Endometrial microvascular endothelial cells (primary cell): ENCODE results near the gene DNMT3A. TPM values are rescaled to one million over a fixed set of nuclear protein-coding genes. Genes with fewer than 3 reads are reported as not detected.
"Not testable (repeated sequence)": the region's sequence is repeated elsewhere in the genome, so short reads cannot be mapped to it uniquely, and the experiment has no call there.

Experiments
- in situ Hi-C: cut with HindIII; loops from 2 replicates; pipeline ENCODE4 v1.10.0; 2017; ENCODE audit warnings: low sequenced_read_pairs, low pct_unique_long_range_greater_than_20kb; ENCODE audit errors: inconsistent ontology term
- total RNA-seq: library from RNA; depleted of rRNA; stranded (reverse); fragments of >200 nt; gene quantifications from one replicate; pipeline ENCODE4 v1.2.3, GENCODE V29; 2015; ENCODE audit errors: inconsistent ontology term

DNMT3A gene
- total RNA-seq, 1 donor from 2014 or later, result 9.2 TPM

DNA sequence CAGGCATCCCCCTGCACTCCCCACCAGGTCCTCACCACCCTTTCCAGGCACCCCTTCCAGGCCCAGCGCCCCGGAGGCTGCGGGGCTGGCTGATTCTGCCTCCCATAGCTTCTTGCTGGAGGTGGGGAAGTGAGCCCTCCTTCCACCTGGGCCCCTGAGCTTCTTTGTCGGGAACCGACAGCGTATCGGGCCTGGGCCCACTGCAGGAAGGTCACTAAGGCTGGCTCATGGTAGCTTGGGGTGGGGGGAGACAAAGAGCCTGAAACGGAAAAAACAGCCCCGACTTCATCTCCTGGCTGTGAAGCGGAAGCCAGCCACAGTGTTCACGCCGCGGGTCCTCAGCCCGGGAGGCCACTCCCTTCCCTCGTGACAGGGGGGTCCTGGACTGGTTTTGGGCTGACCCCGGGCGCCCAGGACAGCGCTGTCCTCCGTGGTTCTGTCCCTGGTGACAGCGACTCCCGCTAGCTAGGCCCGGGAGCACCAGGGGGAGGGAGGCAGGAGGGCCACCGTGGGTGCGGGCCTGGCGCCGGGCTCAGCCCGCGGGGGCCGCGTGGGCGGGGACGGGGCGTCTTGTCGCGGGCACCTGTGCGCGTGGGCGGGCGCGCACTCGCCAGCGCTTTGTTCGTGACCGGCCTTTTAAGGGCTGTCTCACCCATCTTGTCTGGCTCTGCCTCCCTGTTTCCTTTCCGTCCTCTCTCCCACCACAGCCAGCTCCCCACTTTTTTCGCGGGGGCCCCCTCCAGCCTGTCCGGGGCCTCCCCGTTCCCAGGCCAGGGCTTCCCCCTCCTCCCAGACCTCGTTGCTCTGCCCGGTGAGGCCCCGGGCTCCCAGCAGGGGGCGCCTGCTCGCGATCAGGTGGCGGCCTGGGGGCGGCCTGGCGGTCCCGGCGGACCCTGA is 64.9 kb downstream of the DNMT3A start:
- in situ Hi-C loops, result no loop called here

DNA sequence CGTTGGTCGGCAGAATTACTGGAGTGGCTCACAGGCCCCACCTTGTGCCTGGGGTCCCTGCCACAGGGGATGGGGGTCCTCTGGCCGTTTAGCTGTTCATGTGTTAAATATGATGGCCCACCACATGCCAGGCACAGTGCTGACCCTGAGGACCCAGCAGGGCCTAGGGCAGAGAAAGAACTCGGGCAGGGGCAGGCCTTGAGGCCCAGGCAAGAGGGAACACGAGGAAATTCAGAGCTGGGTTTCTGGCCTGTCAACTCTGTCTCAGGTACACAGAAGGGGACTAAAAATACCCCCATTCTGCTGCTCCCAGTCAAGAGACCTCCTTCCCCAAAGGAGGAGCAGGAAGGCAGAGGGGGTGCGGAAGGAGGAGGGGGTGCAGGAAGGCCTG is 66.2 kb downstream of the DNMT3A start:
- in situ Hi-C loops, result no loop called here

DNA sequence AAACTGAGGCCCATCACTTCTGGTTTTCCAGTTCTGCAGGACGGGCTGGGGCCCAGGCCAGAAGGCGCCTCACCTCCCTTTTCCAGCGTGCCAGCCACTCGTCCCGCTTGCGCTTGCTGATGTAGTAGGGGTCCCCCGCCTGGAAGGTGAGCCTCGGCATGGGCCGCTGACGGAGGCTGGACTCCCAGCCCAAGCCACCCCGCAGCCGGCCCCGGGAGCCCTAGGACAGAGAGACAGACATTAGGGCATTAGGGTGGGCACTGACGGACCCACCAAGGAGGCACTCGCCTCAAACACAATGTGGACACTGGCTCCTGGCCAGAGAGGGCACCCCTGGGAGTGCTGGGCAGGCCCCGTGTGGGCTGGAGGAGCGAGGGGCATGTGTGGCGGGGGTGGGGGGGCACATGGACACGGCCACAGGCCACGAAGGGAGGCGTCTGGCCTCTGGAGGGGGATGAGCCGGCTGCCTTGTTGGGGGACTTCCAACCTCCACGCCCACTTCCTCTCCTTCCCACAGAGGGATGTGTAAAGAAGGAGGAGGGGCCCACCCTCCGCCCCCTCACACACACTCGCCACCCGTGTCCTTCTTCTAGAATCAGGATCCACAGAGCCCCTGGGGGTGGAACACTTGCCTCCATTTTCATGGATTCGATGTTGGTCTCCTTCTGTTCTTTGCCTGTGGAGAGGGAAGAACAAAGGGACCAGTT is 66.7 kb downstream of the DNMT3A start:
- in situ Hi-C loops, result no loop called here

- in situ Hi-C loops, result no loop called here
Measured at GRCh38 chr2:25273985-25274535, 67.7 kb downstream of the DNMT3A start.

DNA sequence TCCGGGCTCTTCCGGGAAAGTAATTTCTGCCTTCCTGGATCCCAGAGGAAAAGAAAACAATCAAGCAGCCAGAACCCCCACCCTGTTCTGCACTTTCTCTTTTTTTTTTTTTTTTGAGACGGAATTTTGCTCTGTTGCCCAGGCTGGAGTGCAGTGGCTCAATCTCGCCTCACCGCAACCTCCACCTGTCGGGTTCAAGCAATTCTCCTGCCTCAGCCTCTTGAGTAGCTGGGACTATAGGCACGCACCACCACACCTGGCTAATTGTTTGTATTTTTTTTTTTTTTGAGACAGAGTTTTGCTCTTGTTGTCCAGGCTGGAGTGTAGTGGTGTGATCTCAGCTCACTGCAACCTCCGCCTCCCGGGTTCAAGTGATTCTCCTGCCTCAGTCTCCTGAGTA is 69.0 kb downstream of the DNMT3A start:
- in situ Hi-C loops, result not testable (repeated sequence)

DNA sequence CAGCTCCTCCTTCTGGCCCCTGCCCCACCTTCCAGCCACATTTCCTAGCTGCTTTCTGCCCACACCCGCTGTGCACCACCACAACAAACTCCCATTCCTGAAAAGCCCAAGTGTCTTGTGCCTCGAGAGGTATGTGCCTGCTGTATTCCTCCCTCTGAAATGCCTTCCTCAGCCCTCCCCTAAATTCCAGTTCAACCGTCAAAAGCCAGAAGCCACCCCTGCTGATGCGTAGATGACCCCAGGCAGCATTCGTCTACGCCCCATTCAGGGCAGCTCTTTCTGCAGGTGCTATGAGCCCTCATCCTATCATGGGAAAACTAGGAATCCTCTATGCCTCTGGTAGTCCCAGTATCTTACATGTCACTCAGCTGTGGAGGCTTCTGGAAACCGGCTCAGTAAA is 71.7 kb downstream of the DNMT3A start:
- in situ Hi-C loops, result no loop called here

DNA sequence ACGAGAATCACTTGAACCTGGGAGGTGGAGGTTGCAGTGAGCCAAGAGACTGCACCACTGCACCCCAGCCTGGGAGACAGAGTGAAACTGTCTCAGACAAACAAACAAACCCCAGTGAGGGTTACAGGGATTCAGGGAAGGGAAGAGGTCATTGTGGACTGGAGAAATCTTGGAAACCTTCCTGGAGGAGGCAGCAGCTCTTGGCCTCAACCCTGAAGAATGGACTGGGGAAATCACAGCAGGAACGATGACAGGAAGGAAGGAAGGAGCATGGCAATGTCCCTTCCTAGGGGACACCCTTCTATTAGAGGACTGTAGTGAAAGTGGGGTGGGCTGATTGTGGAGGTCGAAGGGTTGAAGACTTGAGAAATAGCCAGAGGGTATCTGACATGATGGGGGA is 72.5 kb downstream of the DNMT3A start:
- in situ Hi-C loops, result no loop called here

DNA sequence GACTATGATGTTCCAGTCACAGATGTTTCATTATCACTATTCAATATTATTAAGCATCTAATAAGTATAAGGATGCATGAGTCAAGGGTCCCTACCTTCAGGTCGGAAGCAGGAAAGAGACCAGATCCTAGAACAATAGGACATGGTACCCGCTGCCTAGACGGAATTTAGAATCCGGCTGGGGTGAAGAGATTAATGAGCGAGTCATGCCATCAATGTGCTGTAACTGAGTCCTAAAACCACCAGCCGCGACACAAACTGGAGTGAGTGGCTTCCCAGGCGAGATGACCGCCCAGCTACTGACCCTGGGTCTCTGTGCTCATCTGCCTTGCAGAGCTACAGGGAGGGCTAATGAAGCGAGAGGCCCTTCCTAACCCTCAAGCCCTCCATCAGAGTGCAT is 73.6 kb downstream of the DNMT3A start:
- in situ Hi-C loops, result no loop called here

- in situ Hi-C loops, result no loop called here
Measured at GRCh38 chr2:25266399-25266798, 75.3 kb downstream of the DNMT3A start.

DNA sequence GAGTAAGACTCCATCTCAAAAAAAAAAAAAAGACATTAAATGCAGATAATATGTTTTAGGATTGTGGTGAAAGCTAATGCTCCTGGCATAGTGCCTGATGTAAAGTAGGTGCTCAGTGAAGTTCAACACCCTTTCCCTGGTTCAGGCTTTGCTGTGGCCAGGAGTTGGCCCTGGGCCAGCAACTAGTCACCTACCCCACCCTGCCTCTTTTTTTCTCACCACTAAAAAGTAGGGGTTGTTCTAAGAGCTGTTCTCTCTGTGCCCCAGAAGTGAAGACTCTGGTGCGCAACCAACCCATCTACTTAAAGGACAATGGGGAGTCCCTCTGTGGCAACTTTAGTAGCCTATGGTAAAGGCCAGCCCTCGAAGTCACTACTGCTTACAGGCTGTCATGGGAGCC is 75.9 kb downstream of the DNMT3A start:
- in situ Hi-C loops, result no loop called here

DNA sequence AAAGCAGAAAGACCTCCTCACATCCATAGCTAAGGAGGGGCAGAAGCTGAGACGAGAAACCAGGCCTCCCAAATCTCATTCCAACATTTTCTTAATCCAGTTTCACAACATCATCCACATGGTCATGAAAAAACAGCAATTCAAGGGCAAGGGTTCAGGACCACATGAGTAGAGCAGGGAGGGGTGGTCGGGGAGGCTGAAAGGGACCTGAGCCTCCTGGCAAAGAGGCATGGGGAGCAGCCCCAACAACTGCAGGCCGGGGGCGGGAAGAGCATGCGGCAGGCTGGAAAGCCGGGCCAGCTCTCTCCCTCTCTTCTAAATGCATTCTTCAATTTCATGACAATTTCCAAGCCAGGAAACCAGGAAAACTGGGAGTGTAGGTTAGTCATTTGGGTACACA is 76.7 kb downstream of the DNMT3A start:
- in situ Hi-C loops, result no loop called here

DNA sequence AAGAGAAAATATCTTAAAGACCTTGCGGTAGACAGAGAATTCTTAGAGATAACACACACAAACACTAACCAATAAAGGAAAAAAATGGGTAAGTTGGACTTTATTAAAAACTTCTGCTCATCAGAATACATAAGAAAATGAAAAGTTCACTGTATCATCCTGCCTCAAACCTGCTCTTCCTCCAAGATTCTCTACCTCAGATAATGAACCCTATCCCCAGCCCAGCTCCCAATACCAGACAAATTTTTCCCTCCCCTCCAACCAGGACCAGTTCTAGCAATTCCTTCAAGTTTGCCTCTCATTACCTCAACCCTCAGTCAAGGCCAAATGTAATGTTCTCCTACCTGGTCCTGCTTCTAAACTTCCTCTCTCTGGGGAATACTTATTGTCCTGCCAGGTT is 79.4 kb downstream of the DNMT3A start:
- in situ Hi-C loops, result no loop called here

DNA sequence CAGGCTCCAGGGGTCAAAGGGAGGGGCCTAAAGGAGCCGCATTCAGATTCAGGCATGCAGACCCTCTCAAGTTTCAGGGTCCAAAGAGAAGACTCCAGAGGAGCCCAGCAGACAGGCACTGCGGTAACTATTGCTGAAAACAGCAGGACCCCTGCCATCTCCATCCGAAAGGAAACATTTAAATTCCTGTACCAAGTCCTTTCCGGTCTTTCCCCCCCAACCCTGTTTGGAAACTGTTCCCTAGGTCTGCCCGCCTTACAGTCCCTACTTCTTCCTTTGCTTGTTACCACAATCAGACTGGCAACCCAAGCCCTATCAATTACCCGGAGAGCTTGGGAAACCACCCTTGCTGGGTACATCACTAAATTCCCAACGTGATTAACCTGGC is 82.0 kb downstream of the DNMT3A start:
- in situ Hi-C loops, result no loop called here

- in situ Hi-C loops, result no loop called here
Measured at GRCh38 chr2:25258847-25259736, 82.6 kb downstream of the DNMT3A start.

DNA sequence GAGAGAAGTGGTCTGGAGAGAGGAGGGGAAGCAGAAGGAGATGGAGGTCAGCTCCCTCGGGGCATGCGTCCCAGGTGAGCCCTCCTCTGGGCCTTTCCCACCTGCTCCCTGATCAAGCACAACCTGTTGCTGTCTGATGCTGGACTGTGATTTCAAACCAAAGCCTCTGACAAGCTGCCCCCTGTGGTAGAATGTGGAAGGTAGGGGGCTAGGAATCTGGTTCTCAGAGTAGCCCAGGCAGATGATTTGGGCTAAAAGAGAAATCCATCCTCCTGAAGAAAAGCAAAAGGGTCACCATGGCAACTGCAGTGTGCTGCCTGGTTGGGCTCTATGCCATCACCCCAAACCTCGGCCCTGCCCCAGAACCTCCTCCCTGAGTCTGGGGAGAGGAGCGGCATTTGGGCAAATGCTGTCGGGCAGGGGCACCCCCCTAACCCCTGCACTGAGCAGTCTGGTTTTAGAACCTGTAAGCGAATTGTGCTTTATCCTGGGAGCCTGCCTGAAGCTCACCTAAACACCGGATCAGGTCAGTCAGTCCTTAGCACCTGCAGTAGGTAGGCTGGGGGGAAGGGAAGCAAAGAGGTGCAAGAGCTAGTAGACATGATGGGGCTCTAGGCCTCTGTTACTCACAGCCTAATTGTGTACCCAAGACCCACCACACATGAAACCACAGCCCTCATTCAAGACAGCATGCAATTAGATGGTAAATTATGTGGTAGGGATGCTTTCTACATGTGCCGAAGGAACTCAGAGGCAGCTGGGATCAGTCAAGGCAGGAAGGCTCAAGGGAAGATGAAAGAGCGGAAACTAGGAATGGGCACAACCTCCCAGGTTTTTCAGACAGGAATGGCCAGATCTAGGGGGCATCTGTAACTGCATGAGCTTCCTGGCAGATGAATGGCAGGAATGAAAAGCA is 83.5 kb downstream of the DNMT3A start:
- in situ Hi-C loops, result no loop called here

DNA sequence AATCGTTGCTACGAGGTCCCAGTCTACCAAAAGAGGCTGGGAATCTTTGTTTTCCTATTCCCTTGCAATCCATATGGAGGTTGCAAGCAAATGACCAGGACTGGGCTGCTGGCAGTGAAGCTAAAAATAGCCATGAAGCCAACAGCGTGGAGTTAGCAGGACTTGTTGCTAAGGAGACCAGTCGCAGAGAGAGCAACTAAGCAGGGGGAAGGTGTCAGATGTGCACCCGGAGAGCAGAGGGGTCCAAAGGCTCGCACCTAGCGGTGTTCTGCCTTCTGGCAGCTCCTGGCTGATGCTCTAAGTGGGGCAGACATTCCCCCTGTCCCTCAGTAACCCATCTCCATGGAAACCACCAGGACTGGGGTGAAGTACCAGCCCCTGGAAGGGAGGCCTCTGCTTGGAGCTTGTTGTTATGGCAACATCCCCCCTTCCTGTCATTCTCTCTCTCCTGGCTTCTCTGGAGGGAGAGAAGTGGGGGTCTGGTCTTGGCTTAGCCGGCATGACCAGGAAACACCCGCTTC is 84.6 kb downstream of the DNMT3A start:
- in situ Hi-C loops, result no loop called here

- in situ Hi-C loops, result no loop called here
Measured at GRCh38 chr2:25256488-25256875, 85.2 kb downstream of the DNMT3A start.
